ENCODE data around the gene FHIT. TPM values are rescaled to one million over a fixed set of nuclear protein-coding genes. Genes with fewer than 3 reads are reported as not detected.

Gene FHIT
- total RNA-seq, 1 donor from 2014 or later = 20.2 TPM

- Mint-ChIP-seq H3K4me3 (ENCODE audit: unreplicated experiment) (no peak overlapping the region), H3K27ac (ENCODE audit: unreplicated experiment) (no peak overlapping the region), H3K4me1 (ENCODE audit: unreplicated experiment) (peaks cover 3% of the 10 kb centered on the region)
Measured at GRCh38 chr3:60912876-60913275, 338.4 kb downstream of the FHIT start.

GRCh38 chr3:60912142-60912541 is 339.1 kb downstream of the FHIT start:
- H3K27ac Mint-ChIP-seq (ENCODE audit: unreplicated experiment) = no peak overlapping the region
- H3K4me3 Mint-ChIP-seq (ENCODE audit: unreplicated experiment) = no peak overlapping the region
- H3K36me3 Mint-ChIP-seq (ENCODE audit: low read depth, unreplicated experiment) = no peaks in the 10 kb centered on the region
- H3K4me1 Mint-ChIP-seq (ENCODE audit: unreplicated experiment) = peaks cover 3% of the 10 kb centered on the region
- H3K9me3 Mint-ChIP-seq (ENCODE audit: unreplicated experiment) = no peaks in the 10 kb centered on the region
- TF ChIP-seq CTCF (IDR thresholded peaks at IDR 0.05; ENCODE audit: unreplicated experiment) = no peak
- DNase-seq (ENCODE audit: low spot score) = no peak
- peaks cover 2% of the 10 kb centered on the region for H3K27me3 Mint-ChIP-seq (ENCODE audit: unreplicated experiment)

More at GRCh38 chr3:60912876-60913275, 338.4 kb downstream of the FHIT start:
- Mint-ChIP-seq H3K27me3 (ENCODE audit: unreplicated experiment) (peaks cover 2% of the 10 kb centered on the region), H3K36me3 (ENCODE audit: low read depth, unreplicated experiment) (no peaks in the 10 kb centered on the region), H3K9me3 (ENCODE audit: unreplicated experiment) (no peaks in the 10 kb centered on the region)
- DNase-seq (ENCODE audit: low spot score) = no peak
- no peak for TF ChIP-seq CTCF (IDR thresholded peaks at IDR 0.05; ENCODE audit: unreplicated experiment)

- DNase-seq (ENCODE audit: low spot score) = no peak
- no peak overlapping the region for H3K4me3 Mint-ChIP-seq (ENCODE audit: unreplicated experiment)
- H3K9me3 Mint-ChIP-seq (ENCODE audit: unreplicated experiment) = no peaks in the 10 kb centered on the region
- H3K27ac Mint-ChIP-seq (ENCODE audit: unreplicated experiment) = no peak overlapping the region
- no peaks in the 10 kb centered on the region for H3K36me3 Mint-ChIP-seq (ENCODE audit: low read depth, unreplicated experiment)
- no peak for TF ChIP-seq CTCF (IDR thresholded peaks at IDR 0.05; ENCODE audit: unreplicated experiment)
- peaks cover 2% of the 10 kb centered on the region for H3K27me3 Mint-ChIP-seq (ENCODE audit: unreplicated experiment)
- H3K4me1 Mint-ChIP-seq (ENCODE audit: unreplicated experiment) = peaks cover 3% of the 10 kb centered on the region
Measured at GRCh38 chr3:60909526-60909925, 341.7 kb downstream of the FHIT start.

- Mint-ChIP-seq H3K27me3 (ENCODE audit: unreplicated experiment) (peaks cover 2% of the 10 kb centered on the region), H3K9me3 (ENCODE audit: unreplicated experiment) (no peaks in the 10 kb centered on the region), H3K4me3 (ENCODE audit: unreplicated experiment) (no peak overlapping the region), H3K27ac (ENCODE audit: unreplicated experiment) (no peak overlapping the region), H3K4me1 (ENCODE audit: unreplicated experiment) (peaks cover 3% of the 10 kb centered on the region), H3K36me3 (ENCODE audit: low read depth, unreplicated experiment) (no peaks in the 10 kb centered on the region)
- DNase-seq (ENCODE audit: low spot score) = no peak
- TF ChIP-seq CTCF (IDR thresholded peaks at IDR 0.05; ENCODE audit: unreplicated experiment) = no peak
Measured at GRCh38 chr3:60906283-60906682, 345.0 kb downstream of the FHIT start.

- no peaks in the 10 kb centered on the region for H3K27me3 Mint-ChIP-seq (ENCODE audit: unreplicated experiment)
- H3K36me3 Mint-ChIP-seq (ENCODE audit: low read depth, unreplicated experiment) = no peaks in the 10 kb centered on the region
- H3K4me1 Mint-ChIP-seq (ENCODE audit: unreplicated experiment) = peaks cover 6% of the 10 kb centered on the region
- no peak overlapping the region for H3K4me3 Mint-ChIP-seq (ENCODE audit: unreplicated experiment)
- TF ChIP-seq CTCF (IDR thresholded peaks at IDR 0.05; ENCODE audit: unreplicated experiment) = no peak
- no peak for DNase-seq (ENCODE audit: low spot score)
- H3K9me3 Mint-ChIP-seq (ENCODE audit: unreplicated experiment) = no peaks in the 10 kb centered on the region
- H3K27ac Mint-ChIP-seq (ENCODE audit: unreplicated experiment) = no peak overlapping the region
Measured at GRCh38 chr3:60898321-60898720, 352.9 kb downstream of the FHIT start.
